Renal pelvis (tissue), 4 donors: ENCODE data around the gene CDS1. TPM values are rescaled to one million over a fixed set of nuclear protein-coding genes. Genes with fewer than 3 reads are reported as not detected.
A peak's percentile ranks its signal among the peaks of the same experiment; 100 is the strongest.
"Not testable (repeated sequence)": the region's sequence is repeated elsewhere in the genome, so short reads cannot be mapped to it uniquely, and the experiment has no call there.

Source experiments
- DNase-seq: peaks from one replicate; pipeline ENCODE4 v3.0.0-alpha.2; 2013
- polyA plus RNA-seq, 3 donors: library from polyadenylated mRNA; unstranded; fragments of 120-200 nt; gene quantifications; one replicate each; pipeline ENCODE4 v1.2.1, GENCODE V29; 2013; ENCODE audit not compliant: insufficient read length in 3 of 3

The CDS1 gene
- polyA plus RNA-seq, 3 donors: 22.3 to 30.0 (median 24.3) TPM

- DNase-seq: no peak
Observed at GRCh38 chr4:84661191-84661939, 78.4 kb downstream of the CDS1 start.

GRCh38 chr4:84664767-84665166 is 81.8 kb downstream of the CDS1 start:
- not testable (repeated sequence) for DNase-seq

GRCh38 chr4:84666439-84666838 is 83.5 kb downstream of the CDS1 start:
- no peak for DNase-seq

- no peak for DNase-seq
Observed at GRCh38 chr4:84669201-84669600, 86.3 kb downstream of the CDS1 start.

- no peak for DNase-seq
Observed at GRCh38 chr4:84672177-84672576, 89.2 kb downstream of the CDS1 start.

GRCh38 chr4:84673475-84674240 is 90.7 kb downstream of the CDS1 start:
- DNase-seq: peak; percentile 27

- DNase-seq: no peak
Observed at GRCh38 chr4:84677093-84677492, 94.2 kb downstream of the CDS1 start.

GRCh38 chr4:84677995-84678394 is 95.1 kb downstream of the CDS1 start:
- DNase-seq: no peak

- DNase-seq: no peak
Observed at GRCh38 chr4:84678976-84679744, 96.2 kb downstream of the CDS1 start.

- DNase-seq: no peak
Observed at GRCh38 chr4:84680956-84681355, 98.0 kb downstream of the CDS1 start.

GRCh38 chr4:84681486-84682274 is 98.8 kb downstream of the CDS1 start:
- DNase-seq: peak; percentile 22

GRCh38 chr4:84682661-84683060 is 99.7 kb downstream of the CDS1 start:
- not testable (repeated sequence) for DNase-seq

- DNase-seq: no peak
Observed at GRCh38 chr4:84683064-84683850, 100.3 kb downstream of the CDS1 start.

GRCh38 chr4:84684361-84684760 is 101.4 kb downstream of the CDS1 start:
- no peak for DNase-seq

- DNase-seq: no peak
Observed at GRCh38 chr4:84685105-84685504, 102.2 kb downstream of the CDS1 start.

- no peak for DNase-seq
Observed at GRCh38 chr4:84688605-84689004, 105.7 kb downstream of the CDS1 start.

- no peak for DNase-seq
Observed at GRCh38 chr4:84689197-84689596, 106.3 kb downstream of the CDS1 start.

GRCh38 chr4:84690481-84690880 is 107.6 kb downstream of the CDS1 start:
- no peak for DNase-seq

- no peak for DNase-seq
Observed at GRCh38 chr4:84691170-84691691, 108.3 kb downstream of the CDS1 start.

- DNase-seq: no peak
Observed at GRCh38 chr4:84691800-84692199, 108.9 kb downstream of the CDS1 start.

GRCh38 chr4:84697159-84697558 is 114.2 kb downstream of the CDS1 start:
- no peak for DNase-seq
